Hepatocyte (in vitro differentiated cells): ENCODE results near the gene SEC22C.

ENCODE experiments used
- EZH2 ChIP-seq: fragments of 200-600 bp; sonication (generic); IDR thresholded peaks from 2 replicates; pipeline ENCODE4 v1.6.1; 2016; ENCODE audit warnings: antibody characterized with exemption, mild to moderate bottlenecking, borderline replicate concordance
- EZH2phosphoT487 ChIP-seq: fragments of 200-600 bp; sonication (generic); IDR thresholded peaks from one replicate; pipeline ENCODE4 v1.6.1; 2018; ENCODE audit warnings: antibody characterized with exemption, mild to moderate bottlenecking, low read depth, moderate library complexity; ENCODE audit not compliant: unreplicated experiment, severe bottlenecking
- TF ChIP-seq, protein P1 (sequence below): fragments of 200-600 bp; sonication (generic); IDR thresholded peaks from 2 replicates; pipeline ENCODE4 v1.5.1; 2016; ENCODE audit warnings: antibody characterized with exemption, mild to moderate bottlenecking; ENCODE audit not compliant: poor library complexity

DNA sequence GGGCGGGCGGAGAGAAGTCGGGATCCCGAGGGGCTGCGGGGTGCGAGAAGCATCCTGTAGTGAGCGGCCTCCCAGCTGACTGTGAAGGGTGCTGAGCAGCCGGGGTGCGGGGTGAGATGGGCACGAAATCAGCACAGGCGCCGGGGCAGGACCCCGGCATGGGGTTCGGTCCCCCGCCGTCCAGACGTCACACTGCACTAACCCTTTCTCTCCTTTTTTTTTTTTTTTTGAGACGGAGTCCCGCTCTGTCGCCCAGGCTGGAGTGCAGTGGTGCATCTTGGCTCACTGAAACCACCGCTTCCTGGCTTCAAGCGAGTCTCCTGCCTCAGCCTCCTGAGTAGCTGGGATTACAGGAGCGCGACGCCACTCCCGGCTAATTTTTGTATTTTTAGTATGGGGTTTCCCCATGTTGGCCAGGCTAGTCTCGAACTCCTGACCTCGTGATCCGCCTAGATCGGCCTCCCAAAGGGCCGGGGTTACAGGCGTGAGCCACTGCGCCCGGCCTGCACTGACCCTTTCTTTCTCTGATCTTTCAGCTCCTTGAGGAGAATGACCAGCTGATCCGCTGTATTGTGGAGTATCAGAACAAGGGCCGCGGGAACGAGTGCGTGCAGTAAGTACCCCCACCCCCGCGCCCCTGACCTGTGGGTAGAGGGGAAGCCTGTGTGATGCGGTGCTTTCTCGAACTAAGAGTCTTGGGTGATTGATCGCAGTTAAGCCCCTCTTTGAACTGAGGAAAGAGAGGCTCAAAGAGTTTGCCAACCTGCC, 9.4 kb upstream of the SEC22C start:
- TF ChIP-seq EZH2 (no peak), EZH2phosphoT487 (no peak)
- TF ChIP-seq, protein P1, sequence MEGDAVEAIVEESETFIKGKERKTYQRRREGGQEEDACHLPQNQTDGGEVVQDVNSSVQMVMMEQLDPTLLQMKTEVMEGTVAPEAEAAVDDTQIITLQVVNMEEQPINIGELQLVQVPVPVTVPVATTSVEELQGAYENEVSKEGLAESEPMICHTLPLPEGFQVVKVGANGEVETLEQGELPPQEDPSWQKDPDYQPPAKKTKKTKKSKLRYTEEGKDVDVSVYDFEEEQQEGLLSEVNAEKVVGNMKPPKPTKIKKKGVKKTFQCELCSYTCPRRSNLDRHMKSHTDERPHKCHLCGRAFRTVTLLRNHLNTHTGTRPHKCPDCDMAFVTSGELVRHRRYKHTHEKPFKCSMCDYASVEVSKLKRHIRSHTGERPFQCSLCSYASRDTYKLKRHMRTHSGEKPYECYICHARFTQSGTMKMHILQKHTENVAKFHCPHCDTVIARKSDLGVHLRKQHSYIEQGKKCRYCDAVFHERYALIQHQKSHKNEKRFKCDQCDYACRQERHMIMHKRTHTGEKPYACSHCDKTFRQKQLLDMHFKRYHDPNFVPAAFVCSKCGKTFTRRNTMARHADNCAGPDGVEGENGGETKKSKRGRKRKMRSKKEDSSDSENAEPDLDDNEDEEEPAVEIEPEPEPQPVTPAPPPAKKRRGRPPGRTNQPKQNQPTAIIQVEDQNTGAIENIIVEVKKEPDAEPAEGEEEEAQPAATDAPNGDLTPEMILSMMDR = no peak
